HG03175 (cell line): Measurements from ENCODE around the gene TSPAN9.
"Not testable (repeated sequence)": the region's sequence is repeated elsewhere in the genome, so short reads cannot be mapped to it uniquely, and the experiment has no call there.

Experiments used
- ATAC-seq: cut with Tn5 transposase; IDR thresholded peaks from one replicate; pipeline ENCODE4 v1.9.1; 2021; ENCODE audit warnings: mild to moderate bottlenecking, moderate library complexity; ENCODE audit not compliant: unreplicated experiment

TSPAN9 gene

DNA sequence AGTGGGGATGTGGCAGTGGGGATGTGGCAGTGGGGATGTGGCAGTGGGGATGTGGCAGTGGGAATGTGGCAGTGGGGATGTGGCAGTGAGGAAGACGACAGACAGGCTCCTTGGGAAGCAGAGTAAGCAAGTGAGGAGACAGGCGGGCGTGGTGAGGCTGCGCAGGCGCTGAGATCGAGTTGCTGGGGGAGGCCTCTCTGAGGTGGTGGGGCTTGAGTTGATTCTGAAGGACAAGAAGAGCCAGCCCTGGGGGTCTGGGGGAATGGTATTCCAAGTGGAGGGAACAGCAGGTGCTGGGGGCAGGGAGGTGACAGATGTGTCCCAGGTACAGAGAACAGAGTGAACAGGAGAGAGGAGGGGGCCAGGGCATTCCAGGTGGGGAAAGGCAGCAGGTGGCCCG, 33.8 kb upstream of the TSPAN9 start:
- no peak for ATAC-seq

DNA sequence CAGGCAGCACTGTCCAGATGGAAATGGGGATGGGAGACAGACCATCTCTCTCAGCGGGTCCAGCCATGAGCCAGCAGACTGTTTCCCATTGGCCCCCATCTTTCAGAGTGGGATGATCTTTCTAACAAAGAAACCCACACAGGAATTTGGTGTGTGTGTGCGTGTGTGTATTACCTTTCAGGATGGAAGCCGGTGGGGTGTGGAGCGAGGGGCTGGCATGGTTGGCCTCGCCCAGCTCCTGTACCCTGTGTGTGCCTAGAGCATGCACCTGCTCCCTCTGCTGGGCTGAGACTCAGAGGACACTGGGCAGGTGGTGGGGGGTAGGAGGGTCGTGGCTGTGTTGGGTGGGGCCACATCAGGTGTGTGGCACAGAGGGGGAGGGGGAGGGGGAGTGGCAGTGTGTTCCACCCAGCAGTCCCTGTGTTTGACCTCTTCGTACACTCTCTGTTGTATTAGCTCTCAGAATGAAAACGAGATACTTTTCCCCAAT, 33.0 kb upstream of the TSPAN9 start:
- no peak for ATAC-seq

DNA sequence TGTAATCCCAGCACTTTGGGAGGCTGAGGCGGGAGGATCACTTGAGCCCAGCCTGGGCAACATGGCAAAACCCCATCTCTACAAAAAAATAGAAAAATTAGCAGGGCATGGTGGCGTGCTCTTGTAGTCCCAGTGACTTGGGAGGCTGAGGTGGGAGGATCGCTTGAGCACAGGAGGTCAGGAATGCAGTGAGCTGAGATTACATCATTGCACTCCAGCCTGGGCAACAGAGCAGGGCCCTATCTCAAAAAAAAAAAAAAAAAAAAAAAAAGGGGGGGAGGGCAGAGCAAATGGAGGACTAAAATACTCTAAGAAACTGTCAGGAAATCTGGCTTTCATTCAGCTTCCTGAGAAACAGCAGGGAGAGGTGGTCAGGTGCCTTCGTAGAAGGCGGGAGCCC, 31.7 kb upstream of the TSPAN9 start:
- no peak for ATAC-seq

DNA sequence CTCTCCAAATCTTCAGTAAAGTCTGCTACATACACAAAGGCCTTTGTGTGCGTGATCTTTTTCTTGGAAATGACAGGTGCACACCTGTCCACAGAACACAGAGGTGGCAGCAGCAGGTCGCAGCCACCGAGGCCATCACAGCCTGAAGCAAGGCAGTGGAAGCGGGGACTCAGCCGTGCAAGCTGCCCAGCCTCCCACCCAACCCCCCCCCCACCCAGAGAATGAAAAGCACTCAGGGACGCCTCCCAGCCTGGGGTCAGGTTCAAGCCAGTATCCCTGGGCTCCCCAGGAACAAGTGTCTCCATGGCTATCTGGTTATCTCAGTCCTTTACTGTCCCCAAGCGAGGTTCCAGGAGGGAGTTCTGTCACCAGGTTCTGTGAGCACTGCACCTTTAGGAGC, 31.2 kb upstream of the TSPAN9 start:
- ATAC-seq = no peak

DNA sequence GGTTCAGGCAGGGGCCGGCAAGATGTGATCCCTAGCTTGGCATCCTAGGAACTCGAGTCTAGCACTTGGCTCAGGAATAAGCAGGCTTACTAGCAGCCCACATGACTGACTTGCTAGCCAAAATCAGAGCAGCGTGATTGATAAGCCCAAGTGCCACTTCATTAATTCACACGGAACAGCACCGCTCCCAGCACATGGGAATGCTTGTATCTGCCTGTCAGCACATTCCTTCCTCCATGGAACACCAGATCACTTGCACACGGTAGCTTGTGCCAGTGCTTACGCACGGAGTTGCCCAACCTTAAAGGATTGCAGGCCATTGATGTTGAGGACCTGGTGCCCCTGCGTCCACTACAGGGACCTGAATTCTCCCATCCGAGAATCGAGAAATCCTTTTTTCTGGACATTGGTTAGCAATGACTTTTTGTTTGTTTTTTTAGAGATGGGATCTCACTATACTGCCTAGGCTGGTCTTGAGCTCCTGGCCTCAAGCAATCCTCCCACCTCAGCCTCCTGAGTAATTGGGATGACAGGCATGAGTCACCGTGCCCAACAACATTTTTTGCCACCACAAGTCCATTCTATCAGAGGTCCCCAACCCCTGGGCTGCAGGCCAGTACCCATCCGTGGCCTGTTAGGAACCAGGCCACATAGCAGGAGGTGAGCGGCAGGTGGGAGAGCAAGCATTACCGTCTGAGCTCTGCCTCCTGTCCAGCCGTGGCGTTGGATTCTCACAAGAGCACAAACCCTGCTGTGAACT, 30.6 kb upstream of the TSPAN9 start:
- no peak for ATAC-seq

DNA sequence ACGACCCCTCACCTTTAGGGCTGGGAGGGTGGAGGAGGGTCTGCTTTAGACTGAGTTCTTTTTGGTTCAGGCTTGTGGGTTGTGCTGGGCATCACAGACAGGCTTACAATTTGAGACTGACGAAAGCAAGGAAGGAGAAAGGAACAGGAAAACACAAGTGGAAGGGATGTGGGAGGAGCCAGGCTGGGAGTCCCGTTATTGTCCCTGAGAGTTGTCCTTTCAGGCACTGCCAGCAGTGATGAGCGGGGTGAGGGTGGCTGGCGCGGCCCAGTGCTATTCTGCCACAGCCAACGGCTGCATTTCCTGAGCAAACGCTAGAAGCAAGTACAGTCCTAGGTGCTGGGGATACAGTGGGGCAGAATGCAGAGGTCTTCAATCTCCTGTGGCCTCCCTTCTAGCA, 29.2 kb upstream of the TSPAN9 start:
- ATAC-seq = no peak

DNA sequence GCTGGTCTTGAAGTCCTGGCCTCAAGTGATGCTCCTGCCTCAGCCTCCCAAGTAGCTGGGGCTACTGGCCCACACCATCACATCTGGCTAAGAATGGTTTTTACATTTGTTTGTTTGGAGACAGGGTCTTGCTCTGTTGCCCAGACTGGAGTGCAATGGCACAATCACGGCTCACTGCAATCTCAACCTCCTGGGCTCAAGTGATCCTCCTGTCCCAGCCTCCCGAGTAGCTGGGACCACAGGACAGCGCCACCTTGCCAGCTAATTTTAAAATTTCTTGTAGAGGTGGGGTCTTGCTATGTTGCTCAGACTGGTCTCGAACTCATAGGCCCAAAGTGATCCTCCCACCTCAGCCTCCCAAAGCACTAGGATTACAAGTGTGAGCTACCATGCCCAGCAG, 28.6 kb upstream of the TSPAN9 start:
- no peak for ATAC-seq

DNA sequence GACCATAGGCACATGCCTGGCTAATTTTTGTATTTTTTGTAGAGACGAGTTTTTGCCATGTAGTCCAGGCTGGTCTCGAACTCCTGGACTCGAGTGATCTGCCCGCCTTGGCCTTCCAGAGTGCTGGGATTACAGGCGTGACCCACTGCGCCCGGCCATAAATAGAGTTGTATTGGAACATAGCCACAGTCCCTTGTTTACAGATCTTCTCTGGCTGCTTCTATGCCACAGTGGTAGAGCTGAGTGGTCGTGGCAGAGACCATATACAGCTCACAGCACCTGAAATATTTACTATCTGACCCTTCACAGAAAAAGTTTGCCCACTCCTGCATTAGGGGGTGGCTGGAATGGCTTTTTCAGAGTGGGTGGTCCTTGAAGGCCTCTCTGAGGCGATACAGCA, 28.0 kb upstream of the TSPAN9 start:
- ATAC-seq = no peak

DNA sequence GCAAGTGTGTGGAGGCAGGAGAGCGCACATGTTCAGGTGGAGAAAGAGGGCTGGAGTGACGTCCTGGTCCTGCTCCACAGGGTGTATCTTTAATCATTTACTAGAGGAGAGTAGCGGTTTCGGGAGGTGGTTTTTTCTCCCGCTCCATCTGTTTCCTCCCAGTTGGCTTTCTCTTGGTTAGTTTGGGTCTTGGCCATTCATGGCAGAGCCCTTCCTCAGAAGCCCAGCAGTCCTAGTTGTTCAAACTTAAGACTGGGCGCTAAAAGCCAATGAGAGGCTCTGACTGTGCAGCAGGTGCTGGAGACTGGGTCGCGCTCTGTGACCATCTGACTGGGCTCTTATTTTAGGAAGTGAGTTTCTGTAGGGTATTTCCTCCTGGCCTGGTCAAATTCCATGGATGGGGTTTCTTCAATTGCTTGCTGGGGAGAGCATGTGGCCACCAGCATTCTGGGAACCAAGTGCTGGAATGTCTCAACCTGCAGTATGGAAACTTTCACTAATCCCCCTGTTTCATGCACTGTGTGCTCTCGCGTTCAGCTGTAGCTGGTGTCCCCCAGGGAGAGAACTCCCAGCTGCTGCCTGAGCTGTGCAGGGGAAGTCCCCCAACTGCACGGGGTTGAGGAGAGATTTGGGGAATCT, 27.4 kb upstream of the TSPAN9 start:
- ATAC-seq = no peak

DNA sequence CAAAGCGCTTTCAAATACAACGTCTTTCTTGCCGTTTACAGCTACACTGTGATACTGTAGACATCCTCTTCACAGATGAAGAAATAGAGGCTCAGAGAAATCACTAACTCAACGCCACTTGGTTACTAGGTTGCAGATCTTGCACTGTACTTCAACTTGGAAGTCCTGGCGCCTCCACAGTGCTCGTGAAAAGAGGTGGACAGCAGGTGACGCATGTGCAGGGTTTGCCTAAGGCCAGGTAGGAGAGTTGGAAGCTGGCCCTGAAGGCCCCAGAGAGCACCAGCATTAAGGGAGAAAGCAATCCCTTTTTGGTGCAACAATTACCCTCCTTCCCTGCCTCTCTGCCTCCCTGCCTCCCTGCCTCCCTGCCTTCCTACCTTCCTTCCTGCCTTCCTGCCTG, 22.8 kb upstream of the TSPAN9 start:
- ATAC-seq = no peak

DNA sequence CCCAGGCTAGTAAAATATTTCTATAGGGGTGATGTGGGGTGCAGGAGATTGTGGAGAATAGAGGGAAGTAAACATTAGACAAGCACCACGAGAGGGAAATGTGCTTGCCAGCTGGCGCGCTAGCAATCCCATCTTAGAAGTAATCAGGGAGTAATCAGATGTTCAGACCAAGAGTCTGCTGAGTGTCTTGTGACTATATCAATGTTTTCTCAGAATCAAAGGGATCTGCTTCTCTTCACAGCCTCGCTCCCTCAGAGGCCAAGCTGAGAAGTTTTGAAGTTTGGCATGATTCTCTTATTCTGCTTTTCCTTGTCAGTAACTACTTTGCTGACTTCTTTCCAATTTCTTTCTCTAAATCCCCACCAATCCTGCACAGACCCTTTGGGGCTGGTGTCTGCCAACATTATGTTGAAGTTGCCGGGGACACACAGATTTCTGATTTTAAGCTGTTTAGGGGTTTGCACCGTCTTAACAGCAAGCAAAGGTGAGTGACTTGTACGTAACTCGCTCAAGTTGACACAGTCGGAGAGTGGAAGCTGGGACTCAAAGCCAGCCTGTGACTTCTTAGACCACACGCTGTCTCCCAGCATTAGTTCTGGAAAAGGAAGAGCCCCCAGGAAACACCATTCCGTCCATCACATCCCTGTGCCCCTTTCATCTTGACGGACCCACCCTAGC, 22.0 kb upstream of the TSPAN9 start:
- ATAC-seq = no peak

DNA sequence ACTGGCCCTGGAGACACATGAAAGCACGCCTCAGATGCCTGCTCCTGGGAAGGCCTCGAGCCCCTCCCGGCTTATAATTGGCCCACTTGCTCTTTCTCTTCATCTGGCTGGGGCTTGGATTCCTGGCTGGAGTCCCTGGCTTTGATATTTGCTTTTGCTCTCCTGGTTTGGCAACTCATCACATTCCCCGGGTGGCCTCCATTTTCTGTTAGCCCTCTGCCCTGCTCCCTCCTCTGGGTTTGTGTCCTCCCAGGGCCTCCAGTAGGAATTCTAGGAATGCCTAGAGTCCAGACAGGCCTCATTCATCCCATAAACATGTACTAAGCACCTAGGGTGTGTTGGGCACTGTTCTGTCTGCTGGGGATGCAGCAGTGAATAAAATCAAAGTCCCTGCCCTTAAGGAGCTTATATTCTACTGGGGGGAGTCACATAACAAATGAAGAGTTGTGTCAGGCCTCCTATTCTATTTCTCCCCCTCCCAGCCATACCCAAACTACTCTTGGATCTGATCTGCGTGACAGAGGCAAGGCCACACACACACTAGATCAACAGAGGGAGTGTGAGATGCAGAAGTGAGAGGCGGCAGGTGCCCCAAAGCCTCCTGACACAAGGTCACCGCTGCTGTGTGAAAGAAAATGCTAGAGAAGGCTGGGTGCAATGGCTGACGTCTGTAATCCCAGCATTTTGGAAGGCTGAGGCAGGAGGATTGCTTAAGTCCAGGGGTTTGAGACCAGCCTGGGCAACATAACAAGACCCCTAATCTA, 21.3 kb upstream of the TSPAN9 start:
- ATAC-seq = no peak

DNA sequence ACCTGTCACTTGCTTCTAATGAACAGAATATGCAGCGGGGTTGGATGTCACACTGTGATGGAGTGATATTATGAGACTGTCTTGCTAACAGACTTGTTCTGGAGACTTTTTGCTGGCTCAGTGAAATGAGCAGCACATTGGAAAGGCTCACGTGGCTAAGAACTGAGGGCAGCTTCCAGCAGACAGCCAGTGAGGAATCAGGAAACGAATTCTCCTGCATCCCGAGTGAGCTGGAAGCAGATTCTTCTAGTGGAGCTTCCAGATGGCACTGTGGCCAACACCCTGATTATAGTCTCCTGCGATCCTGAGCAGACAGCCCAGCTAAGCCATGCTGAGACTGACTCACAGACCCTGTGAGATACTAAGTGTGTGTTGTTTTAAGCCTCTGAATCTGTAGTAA, 16.1 kb upstream of the TSPAN9 start:
- ATAC-seq = no peak

DNA sequence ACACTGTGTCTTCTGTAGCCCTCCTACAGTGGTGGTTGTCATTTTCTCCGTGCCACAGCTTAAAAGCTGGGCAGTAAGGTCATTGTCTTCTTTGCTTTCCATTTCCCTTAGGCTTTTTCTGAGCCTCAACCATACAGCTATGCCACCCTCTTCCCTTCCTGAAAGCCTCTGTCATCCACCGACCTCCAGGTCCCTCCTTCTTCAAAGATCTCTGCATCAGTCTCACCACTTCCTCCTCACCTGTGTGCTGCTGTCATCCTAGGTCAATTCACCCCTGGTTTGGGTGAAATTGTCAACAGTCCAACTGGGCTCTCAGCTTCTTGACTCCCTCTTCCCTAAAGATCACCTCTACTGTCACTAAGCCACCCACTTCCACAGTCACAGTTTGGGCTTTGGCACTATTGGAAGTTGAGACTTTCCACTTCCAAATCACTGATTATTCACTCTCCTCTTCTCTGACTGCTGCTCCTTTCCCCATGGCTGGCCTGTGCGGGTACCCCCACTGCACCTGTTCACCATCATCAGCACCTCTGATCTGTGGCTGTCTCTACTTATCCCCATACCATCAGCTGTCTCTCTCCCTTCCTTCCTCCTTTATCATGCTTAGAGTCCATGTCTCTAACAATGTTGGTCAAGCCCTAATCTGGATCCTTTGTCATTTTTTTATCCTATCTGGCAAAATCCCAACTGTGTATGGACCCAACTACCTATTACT, 15.5 kb upstream of the TSPAN9 start:
- no peak for ATAC-seq

DNA sequence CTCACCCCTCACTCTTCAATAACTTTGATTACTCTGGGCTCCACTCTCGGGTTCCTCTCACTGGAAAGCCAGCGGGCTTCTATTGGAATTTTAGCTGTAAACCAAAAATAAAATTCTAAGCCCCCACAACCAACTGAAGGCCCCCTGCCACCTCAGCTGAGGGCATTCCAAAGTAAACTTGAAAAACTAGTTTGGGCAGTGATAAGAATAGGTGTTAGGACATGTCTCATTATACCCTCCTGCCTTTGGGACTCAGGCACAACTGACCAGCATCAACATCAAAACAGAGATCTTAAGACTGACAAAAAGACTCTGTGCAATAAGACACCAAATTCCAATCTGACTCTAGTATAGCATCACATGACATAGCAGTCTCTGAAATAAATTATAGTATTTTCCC, 11.9 kb upstream of the TSPAN9 start:
- no peak for ATAC-seq

DNA sequence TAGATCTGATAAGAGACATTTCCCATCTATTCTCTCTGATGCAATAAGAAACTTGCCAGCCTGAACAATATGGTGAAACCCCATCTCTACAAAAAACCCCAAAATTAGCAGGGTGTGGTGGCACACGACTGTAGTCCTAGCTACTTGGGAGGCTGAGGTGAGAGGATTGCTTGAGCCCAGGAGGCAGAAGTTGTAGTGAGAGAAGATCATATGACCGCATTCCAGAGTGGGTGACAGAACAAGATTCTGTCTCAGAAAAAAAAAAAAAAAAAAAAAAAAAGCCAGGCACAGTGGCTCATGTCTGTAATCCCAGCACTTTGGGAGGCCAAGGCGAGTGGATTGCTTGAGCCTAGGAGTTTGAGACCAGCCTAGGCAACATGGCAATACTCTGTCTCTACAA, 11.3 kb upstream of the TSPAN9 start:
- not testable (repeated sequence) for ATAC-seq

DNA sequence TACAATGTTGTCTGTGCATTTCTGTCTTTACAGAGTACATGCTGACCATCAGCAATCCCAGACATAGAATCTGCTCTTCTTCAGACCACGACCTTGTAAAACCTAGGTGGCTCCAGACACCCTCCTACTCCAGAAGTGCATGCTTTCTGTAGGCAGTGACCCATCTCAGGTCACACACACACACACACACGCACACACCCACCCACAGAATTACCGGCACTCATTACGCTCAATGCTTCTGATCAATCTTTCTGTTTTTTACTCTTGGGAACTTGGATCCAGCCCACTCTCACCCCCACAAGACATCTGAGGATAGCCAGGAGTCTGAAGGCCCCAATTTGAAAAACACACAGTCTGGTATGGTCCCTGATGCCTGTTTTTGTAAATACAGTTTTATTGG, 7.5 kb upstream of the TSPAN9 start:
- no peak for ATAC-seq

DNA sequence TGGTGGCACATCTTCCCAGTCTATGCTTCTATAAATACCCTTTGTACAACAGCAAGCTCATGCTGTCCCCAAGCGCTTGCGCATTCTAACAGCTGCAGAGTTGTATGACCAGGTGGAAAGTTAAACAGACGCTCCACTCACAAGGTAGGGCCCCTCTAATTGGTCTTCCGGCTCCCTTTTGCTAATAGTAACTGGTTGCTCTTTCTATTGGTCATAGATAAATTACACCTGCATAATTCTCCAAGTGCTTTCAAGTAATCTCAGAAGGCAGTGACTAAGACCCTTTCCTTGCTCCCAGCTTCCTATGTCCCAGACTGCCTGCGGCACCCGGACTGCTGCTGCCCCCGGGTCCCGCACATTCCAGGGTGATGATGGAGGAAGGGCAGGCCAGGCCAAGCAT, 6.1 kb upstream of the TSPAN9 start:
- ATAC-seq = no peak

DNA sequence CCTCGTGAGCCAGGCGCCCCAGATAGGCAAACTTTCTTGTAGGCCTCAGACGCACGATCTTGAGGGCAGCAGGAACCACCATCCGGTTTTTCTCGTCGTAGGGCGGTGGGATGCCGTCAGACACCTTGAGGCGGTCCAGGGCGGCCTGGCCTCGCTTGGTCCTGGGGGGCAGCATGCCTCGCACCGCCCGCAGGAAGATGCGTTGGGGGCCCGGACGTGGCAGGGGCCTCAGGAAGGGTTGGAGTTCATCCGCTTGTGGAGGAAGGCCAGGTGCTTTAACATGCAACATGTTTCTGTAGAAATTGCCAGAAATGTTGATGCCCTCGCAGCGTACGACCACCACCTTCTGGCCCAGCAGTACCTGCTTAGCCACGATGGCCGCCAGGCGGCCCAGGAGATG, 5.5 kb upstream of the TSPAN9 start:
- ATAC-seq = no peak

DNA sequence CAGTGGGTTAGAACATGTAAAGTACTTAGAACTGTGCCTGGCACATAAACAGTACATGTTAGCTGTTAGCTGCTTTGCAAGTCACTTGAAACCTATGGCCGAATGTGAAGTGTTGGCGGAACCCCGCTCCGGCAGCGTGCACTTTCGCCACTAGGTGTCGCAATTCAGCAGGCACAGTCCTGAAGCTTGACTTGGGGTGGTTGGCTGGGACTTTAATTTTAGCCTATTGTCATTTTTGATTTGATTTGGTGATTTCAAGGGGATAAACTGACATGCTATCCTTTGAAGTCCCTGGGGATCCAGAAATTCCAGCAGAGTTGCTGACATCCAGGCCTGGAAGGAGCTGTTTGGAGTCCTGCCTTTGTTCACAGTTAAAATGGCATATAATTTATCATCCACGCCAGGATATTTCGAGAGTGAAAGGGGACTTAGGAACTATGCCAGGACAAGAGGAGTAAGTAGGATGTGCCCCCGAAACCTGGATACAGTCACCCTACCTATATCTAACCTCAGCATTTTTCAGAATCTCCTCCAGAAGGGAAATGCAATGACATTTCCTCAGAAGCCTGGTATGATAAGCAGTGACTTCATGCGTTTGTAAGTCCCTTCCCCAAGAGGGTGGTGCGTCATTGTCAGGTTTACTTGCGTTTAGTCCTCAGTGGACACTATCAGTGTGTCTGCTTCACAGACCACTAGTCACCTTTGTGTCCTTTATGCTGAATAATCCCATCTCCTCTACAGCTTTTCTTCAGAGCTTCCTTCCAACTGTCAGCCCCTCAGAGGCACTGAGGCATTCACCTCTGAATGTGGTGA, 3.5 kb upstream of the TSPAN9 start:
- no peak for ATAC-seq
